MM.1S (cell line): ENCODE measurements around the gene KIAA1549.

Source experiments
- CTCF ChIP-seq: fragments of 300-600 bp; sonication (generic); IDR thresholded peaks from 2 replicates; pipeline ENCODE4 v1.5.1; 2016; ENCODE audit warnings: antibody characterized with exemption, low read length, mixed read lengths
- EZH2 ChIP-seq: fragments of 300-600 bp; sonication (generic); optimal IDR thresholded peaks from 2 replicates; pipeline ENCODE3; 2017; ENCODE audit warnings: low read depth, mild to moderate bottlenecking, antibody characterized with exemption, low read length, mixed read lengths
- EZH2phosphoT487 ChIP-seq: fragments of 300-600 bp; sonication (generic); IDR thresholded peaks from 2 replicates; pipeline ENCODE4 v1.6.1; 2018; ENCODE audit warnings: antibody characterized with exemption, low read length

- TF ChIP-seq CTCF: no peak
- TF ChIP-seq EZH2: no peak
- TF ChIP-seq EZH2phosphoT487: no peak
Observed at GRCh38 chr7:138987686-138988085, 6.5 kb upstream of the KIAA1549 start.
